GM12891 (cell line): Measurements from ENCODE around the gene FAM168A.

Source experiments
- POLR2A ChIP-seq: IDR thresholded peaks from 2 replicates; pipeline ENCODE4 v1.6.1; 2011; ENCODE audit warnings: low read depth, low read length, control low read depth
- POLR2AphosphoS5 ChIP-seq: IDR thresholded peaks from 2 replicates; pipeline ENCODE4 v1.6.1; 2011; ENCODE audit warnings: low read depth, low read length, control low read depth
- POU2F2 ChIP-seq: IDR thresholded peaks from 2 replicates; pipeline ENCODE4 v1.6.1; 2011; ENCODE audit warnings: low read depth, mild to moderate bottlenecking, control low read depth, low read length, moderate library complexity
- SPI1 ChIP-seq: IDR thresholded peaks from 2 replicates; pipeline ENCODE4 v1.6.1; 2011; ENCODE audit warnings: low read depth, low read length, control low read depth
- TAF1 ChIP-seq: IDR thresholded peaks from 2 replicates; pipeline ENCODE4 v1.6.1; 2011; ENCODE audit warnings: low read depth, low read length, control low read depth

- no peak for TF ChIP-seq POLR2A
- TF ChIP-seq POLR2AphosphoS5: no peak
- no peak for TF ChIP-seq TAF1
- no peak for TF ChIP-seq SPI1
- no peak for TF ChIP-seq POU2F2
Measured at GRCh38 chr11:73510106-73510505, 87.8 kb downstream of the FAM168A start.
